D341Med (cell line): ENCODE data around the gene CRAT.

Experiments
- DNase-seq: peaks from one replicate; pipeline ENCODE4 v3.0.0; 2012; ENCODE audit warnings: low spot score

Gene CRAT

GRCh38 chr9:129089246-129089645, 21.3 kb downstream of the CRAT start:
- DNase-seq: no peak

GRCh38 chr9:129084087-129084486, 26.5 kb downstream of the CRAT start:
- no peak for DNase-seq

GRCh38 chr9:129081388-129081904, 29.1 kb downstream of the CRAT start:
- no peak for DNase-seq

- peak; percentile 98 for DNase-seq
Observed at GRCh38 chr9:129080601-129081387, 29.8 kb downstream of the CRAT start, which contains the start of gene DOLPP1. DOLPP1 (plus strand) TSS chr9:129081111; CDS start chr9:129081132, 21 bp downstream.

GRCh38 chr9:129080298-129080600, 30.3 kb downstream of the CRAT start:
- DNase-seq: no peak

- DNase-seq: no peak
Observed at GRCh38 chr9:129079829-129080228, 30.8 kb downstream of the CRAT start.

GRCh38 chr9:129078691-129079503, 31.7 kb downstream of the CRAT start:
- no peak for DNase-seq

GRCh38 chr9:129077236-129077635, 33.4 kb downstream of the CRAT start:
- DNase-seq: no peak

- no peak for DNase-seq
Observed at GRCh38 chr9:129076640-129077037, 34.0 kb downstream of the CRAT start.

GRCh38 chr9:129075996-129076639, 34.5 kb downstream of the CRAT start:
- no peak for DNase-seq

- DNase-seq: no peak
Observed at GRCh38 chr9:129074106-129074505, 36.5 kb downstream of the CRAT start.

- no peak for DNase-seq
Observed at GRCh38 chr9:129073404-129073803, 37.2 kb downstream of the CRAT start.

GRCh38 chr9:129072171-129072570, 38.4 kb downstream of the CRAT start:
- no peak for DNase-seq

GRCh38 chr9:129071526-129072126, 39.0 kb downstream of the CRAT start:
- no peak for DNase-seq

GRCh38 chr9:129070696-129071525, 39.7 kb downstream of the CRAT start:
- DNase-seq: no peak

GRCh38 chr9:129069862-129070641, 40.5 kb downstream of the CRAT start:
- no peak for DNase-seq

GRCh38 chr9:129068990-129069861, 41.4 kb downstream of the CRAT start:
- no peak for DNase-seq

GRCh38 chr9:129068110-129068509, 42.5 kb downstream of the CRAT start:
- DNase-seq: no peak

GRCh38 chr9:129064499-129064908, 46.1 kb downstream of the CRAT start:
- DNase-seq: no peak
